ENCODE results near the gene ASCC3.

Gene ASCC3

GRCh38 chr6:100470422-100471120 lies 410.6 kb downstream of the ASCC3 start:
- peaks cover 8% of the 10 kb centered on the region for H3K4me1 ChIP-seq (ENCODE audit: insufficient read depth, low read length)
- H3K27me3 ChIP-seq (ENCODE audit: insufficient read depth, low read length), result peaks cover 76% of the 10 kb centered on the region
- H3K4me3 ChIP-seq (ENCODE audit: low read length), result no peak overlapping the region
- no peaks in the 10 kb centered on the region for H3K36me3 ChIP-seq (ENCODE audit: insufficient read depth, low read length)
- no peak overlapping the region for H2AFZ ChIP-seq (ENCODE audit: low read depth, low read length)
- peaks cover 2% of the 10 kb centered on the region for H3K9me3 ChIP-seq (ENCODE audit: low read length)

DNA sequence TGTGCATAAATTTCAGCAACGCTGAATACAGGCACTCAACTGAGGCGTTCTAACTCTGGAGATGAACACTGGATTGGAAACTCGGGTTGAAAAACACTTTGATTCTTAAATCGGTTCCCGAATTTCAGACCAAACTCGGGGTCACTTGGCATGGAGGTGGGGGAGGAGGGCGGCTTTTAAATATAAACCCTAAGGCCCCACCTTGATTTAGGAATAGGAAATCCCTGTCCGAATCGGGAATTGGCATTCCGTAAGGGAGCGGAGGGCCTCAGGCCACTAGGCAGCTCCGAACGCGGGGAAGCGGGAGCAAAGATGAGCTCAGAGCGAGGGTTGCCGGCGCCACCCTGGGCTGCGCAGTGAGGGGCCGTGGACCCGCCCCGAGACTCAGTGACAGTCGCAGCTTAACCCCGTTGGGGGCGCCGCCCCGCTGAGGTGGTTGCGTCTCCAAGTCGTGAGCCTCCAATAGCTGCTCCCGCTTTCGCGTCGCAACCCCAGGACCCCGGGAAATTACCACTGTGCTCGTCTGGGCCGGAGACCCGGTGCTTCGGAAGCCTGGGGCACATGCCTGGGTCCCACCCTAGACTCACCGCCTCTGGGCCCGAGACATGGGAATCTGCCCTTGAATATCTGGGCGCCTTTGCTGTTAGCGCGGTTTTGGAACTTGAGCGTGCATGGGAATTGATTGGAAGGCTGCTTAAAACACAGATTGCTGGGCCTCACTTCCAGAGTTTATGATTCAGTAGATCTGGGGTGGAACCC lies 411.8 kb downstream of the ASCC3 start:
- no peak overlapping the region for H3K4me3 ChIP-seq (ENCODE audit: low read length)
- peaks cover 87% of the 10 kb centered on the region for H3K27me3 ChIP-seq (ENCODE audit: insufficient read depth, low read length)
- H3K9me3 ChIP-seq (ENCODE audit: low read length), result peaks cover 2% of the 10 kb centered on the region
- H3K36me3 ChIP-seq (ENCODE audit: insufficient read depth, low read length), result no peaks in the 10 kb centered on the region
- H3K4me1 ChIP-seq (ENCODE audit: insufficient read depth, low read length), result peaks cover 11% of the 10 kb centered on the region
- no peak overlapping the region for H2AFZ ChIP-seq (ENCODE audit: low read depth, low read length)

GRCh38 chr6:100468016-100468622 lies 413.0 kb downstream of the ASCC3 start:
- Histone ChIP-seq H2AFZ (ENCODE audit: low read depth, low read length) (no peak overlapping the region), H3K9me3 (ENCODE audit: low read length) (peaks cover 2% of the 10 kb centered on the region), H3K4me1 (ENCODE audit: insufficient read depth, low read length) (peaks cover 11% of the 10 kb centered on the region), H3K4me3 (ENCODE audit: low read length) (no peak overlapping the region), H3K36me3 (ENCODE audit: insufficient read depth, low read length) (no peaks in the 10 kb centered on the region), H3K27me3 (ENCODE audit: insufficient read depth, low read length) (peaks cover 90% of the 10 kb centered on the region)

GRCh38 chr6:100467129-100468015 lies 413.8 kb downstream of the ASCC3 start:
- Histone ChIP-seq H3K4me1 (ENCODE audit: insufficient read depth, low read length) (peaks cover 6% of the 10 kb centered on the region), H2AFZ (ENCODE audit: low read depth, low read length) (no peak overlapping the region), H3K27me3 (ENCODE audit: insufficient read depth, low read length) (peaks cover 93% of the 10 kb centered on the region), H3K9me3 (ENCODE audit: low read length) (peaks cover 2% of the 10 kb centered on the region), H3K4me3 (ENCODE audit: low read length) (no peak overlapping the region), H3K36me3 (ENCODE audit: insufficient read depth, low read length) (no peaks in the 10 kb centered on the region)

GRCh38 chr6:100466410-100467128 lies 414.6 kb downstream of the ASCC3 start:
- Histone ChIP-seq H3K4me1 (ENCODE audit: insufficient read depth, low read length) (peaks cover 3% of the 10 kb centered on the region), H3K4me3 (ENCODE audit: low read length) (no peak overlapping the region), H2AFZ (ENCODE audit: low read depth, low read length) (no peak overlapping the region), H3K27me3 (ENCODE audit: insufficient read depth, low read length) (peaks cover 94% of the 10 kb centered on the region), H3K36me3 (ENCODE audit: insufficient read depth, low read length) (no peaks in the 10 kb centered on the region), H3K9me3 (ENCODE audit: low read length) (peaks cover 2% of the 10 kb centered on the region)

GRCh38 chr6:100465701-100466409 lies 415.3 kb downstream of the ASCC3 start:
- Histone ChIP-seq H2AFZ (ENCODE audit: low read depth, low read length) (no peak overlapping the region), H3K27me3 (ENCODE audit: insufficient read depth, low read length) (peaks cover 94% of the 10 kb centered on the region), H3K9me3 (ENCODE audit: low read length) (peaks cover 2% of the 10 kb centered on the region), H3K4me3 (ENCODE audit: low read length) (no peak overlapping the region), H3K4me1 (ENCODE audit: insufficient read depth, low read length) (peaks cover 3% of the 10 kb centered on the region), H3K36me3 (ENCODE audit: insufficient read depth, low read length) (no peaks in the 10 kb centered on the region)

DNA sequence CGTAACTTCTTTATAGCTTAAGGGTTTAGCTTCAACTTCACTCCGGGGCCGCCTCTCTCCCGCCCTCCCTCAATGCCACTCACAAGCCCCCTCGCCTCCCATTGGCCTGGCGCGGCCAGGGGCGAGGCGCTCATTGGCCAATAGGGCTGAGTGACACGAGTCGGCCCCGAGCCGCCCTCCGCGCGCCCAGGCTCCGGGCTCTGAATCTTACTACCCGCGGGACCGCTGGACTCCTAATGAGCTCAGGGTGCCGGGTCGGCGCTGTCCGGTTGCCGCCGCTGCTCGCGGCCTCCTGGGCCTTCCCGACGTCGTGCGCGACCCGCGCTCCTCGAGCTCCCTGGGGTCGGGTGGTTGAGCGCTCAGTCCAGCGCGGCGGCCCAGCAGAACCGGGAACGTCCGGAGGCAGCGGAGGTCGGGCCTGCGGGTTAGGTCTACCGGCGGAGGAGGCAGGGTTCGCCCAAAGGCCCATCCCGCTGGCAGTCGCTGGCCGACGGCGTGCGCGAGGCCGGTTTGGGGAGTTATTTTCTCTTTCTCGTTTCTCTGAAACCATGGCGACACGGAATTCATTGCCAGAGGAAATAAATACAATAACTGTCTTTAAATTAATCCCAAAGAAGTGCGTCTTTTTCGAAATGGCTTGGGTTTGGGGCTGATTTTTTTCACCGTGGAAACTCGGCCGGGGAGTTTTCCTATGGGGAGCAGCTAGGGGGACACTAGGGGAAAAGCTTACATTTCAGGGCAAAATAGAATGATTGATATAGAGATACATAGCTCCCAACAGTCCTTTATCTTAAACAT lies 416.0 kb downstream of the ASCC3 start, which contains the start of gene SIM1:
Gene SIM1, minus strand, starts transcription at position 19 of the 798 bp plus-strand sequence. CDS start 1,453 bp downstream, outside the sequence.
- H3K4me1 ChIP-seq (ENCODE audit: insufficient read depth, low read length), result peaks cover 3% of the 10 kb centered on the region
- peaks cover 96% of the 10 kb centered on the region for H3K27me3 ChIP-seq (ENCODE audit: insufficient read depth, low read length)
- H3K36me3 ChIP-seq (ENCODE audit: insufficient read depth, low read length), result no peaks in the 10 kb centered on the region
- peaks cover 2% of the 10 kb centered on the region for H3K9me3 ChIP-seq (ENCODE audit: low read length)
- no peak within 1 kb of the TSS for H2AFZ ChIP-seq (ENCODE audit: low read depth, low read length)
- peak within 1 kb of the TSS; percentile 37 for H3K4me3 ChIP-seq (ENCODE audit: low read length)

- Histone ChIP-seq H3K9me3 (ENCODE audit: low read length) (peaks cover 2% of the 10 kb centered on the region), H3K27me3 (ENCODE audit: insufficient read depth, low read length) (peaks cover 96% of the 10 kb centered on the region), H3K4me3 (ENCODE audit: low read length) (peak overlapping the region; percentile 37), H2AFZ (ENCODE audit: low read depth, low read length) (no peak overlapping the region), H3K4me1 (ENCODE audit: insufficient read depth, low read length) (peaks cover 3% of the 10 kb centered on the region), H3K36me3 (ENCODE audit: insufficient read depth, low read length) (no peaks in the 10 kb centered on the region)
Measured at GRCh38 chr6:100464162-100464851, 416.8 kb downstream of the ASCC3 start.

DNA sequence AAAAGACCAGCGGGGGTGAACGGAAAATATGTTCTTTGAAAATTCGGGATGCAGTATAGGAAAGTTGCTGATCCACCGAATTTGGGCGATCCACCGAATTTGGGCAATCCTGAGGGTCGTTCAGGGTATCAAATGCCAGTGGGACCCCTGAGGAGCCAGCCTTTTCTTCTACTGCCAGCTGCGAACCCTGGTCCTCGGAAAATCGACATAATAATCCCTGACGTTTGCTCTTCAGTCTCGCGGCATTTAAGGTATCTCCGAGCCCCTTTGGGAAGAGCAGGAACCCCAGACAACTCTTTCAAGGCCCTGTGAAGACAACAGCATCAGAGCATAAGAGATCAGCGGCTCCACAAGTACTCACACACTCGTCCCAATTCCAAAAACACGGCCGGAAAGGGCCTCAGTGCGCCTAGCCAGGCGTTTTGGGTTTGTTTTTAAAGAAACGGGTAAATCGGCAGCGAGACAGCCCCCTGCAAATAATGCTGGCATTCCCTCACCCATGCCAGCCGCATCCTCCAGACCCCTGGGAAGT lies 417.4 kb downstream of the ASCC3 start:
- no peak overlapping the region for H3K4me3 ChIP-seq (ENCODE audit: low read length)
- no peak overlapping the region for H2AFZ ChIP-seq (ENCODE audit: low read depth, low read length)
- peaks cover 3% of the 10 kb centered on the region for H3K4me1 ChIP-seq (ENCODE audit: insufficient read depth, low read length)
- no peaks in the 10 kb centered on the region for H3K36me3 ChIP-seq (ENCODE audit: insufficient read depth, low read length)
- peaks cover 96% of the 10 kb centered on the region for H3K27me3 ChIP-seq (ENCODE audit: insufficient read depth, low read length)
- peaks cover 2% of the 10 kb centered on the region for H3K9me3 ChIP-seq (ENCODE audit: low read length)

GRCh38 chr6:100462706-100463629 lies 418.2 kb downstream of the ASCC3 start:
- H3K4me3 ChIP-seq (ENCODE audit: low read length), result no peak overlapping the region
- peaks cover under 1% of the 10 kb centered on the region for H3K9me3 ChIP-seq (ENCODE audit: low read length)
- no peaks in the 10 kb centered on the region for H3K36me3 ChIP-seq (ENCODE audit: insufficient read depth, low read length)
- H2AFZ ChIP-seq (ENCODE audit: low read depth, low read length), result no peak overlapping the region
- peaks cover 99% of the 10 kb centered on the region for H3K27me3 ChIP-seq (ENCODE audit: insufficient read depth, low read length)
- H3K4me1 ChIP-seq (ENCODE audit: insufficient read depth, low read length), result peaks cover 3% of the 10 kb centered on the region
